ENCODE measurements around the gene DNALI1.

The DNALI1 gene

DNA sequence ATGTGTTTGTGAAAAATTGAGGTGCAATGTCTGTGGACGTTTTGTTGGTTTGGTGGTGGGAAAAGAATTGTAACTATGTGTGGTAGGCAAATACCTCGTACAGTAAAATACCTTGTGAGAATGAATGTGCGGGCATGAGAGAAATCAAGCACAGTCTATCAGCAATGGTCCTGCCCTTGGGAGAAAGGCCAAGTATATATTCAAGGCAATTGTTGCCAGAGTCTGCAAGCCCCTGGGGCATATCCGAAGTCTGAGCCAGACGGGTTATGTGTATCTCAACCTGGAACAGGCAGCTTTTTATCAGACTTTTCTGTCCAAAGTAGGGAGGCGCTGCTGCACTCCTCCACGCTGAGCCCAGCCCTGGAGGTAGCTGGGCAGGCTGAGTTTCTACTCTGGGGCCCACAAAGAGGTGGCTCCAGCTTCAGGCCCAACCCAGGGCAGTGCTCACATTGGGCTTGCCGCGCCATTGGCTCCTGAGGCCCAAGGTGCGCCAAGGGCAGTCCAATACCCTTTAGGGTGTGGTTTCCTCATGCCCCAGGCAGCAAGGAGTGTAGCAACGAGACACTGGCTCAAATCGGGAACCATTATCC, 48.4 kb downstream of the DNALI1 start:
- no peak for DNase-seq

- no peak for DNase-seq
Observed at GRCh38 chr1:37605806-37606474, 49.2 kb downstream of the DNALI1 start.

DNA sequence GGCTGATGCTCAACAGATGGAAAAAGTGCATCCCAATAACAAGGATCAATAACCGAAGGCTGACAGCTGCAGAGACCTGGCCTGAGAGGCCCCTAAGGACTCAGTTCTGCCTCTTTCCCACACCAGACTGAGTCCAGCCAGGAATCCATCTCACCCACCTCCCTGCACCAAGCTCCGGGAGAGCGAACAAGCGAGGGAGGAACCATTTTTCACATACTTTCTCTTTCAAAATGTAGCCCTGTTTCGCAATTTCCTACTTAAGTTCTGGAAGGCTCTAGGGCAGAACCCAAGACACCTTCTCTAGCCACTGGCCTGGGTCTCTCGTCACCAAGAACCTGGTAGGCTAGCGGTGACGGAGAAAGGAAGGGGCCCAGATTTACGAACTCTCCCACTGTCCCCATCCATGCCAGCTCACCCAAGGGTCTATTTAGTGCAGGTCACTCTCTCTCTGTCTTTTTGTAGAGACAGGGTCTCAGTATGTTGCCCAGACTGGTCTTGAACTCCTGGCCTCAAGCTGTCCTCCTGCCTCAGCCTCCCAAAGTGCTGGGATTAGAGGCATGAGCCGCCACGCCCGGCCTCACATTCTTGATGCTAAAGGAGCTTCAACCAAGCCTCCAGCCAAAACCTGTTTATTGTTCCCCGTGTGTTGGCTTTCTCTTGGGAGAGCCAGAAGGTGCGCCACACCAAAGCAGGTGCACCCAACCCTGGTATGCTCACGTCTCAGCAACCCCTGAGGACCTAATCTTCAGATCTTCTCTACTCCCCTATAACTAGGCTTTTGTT, 49.9 kb downstream of the DNALI1 start:
- peak; percentile 50 to 63 (median 57) for DNase-seq

- DNase-seq, result no peak
Observed at GRCh38 chr1:37609002-37609401, 52.3 kb downstream of the DNALI1 start.

DNA sequence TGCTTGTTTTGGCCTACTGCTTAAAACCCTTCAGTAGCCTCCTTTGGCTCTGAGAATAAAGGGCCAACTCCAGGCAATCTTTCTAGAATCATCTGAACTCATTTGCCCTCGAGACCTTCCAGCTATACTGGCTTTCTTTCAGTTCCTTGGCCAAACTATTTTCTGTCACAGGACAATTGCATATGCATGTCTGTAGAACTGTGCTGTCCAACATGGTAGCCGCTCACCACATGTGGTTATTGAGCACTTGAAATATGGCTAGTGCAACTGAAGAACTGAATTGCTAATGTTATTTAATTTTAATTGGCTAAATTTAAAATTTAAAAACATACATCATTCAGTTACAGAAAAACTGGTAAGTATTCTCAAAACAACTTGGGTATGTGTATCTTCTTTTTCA, 53.3 kb downstream of the DNALI1 start:
- no peak for DNase-seq

- no peak for DNase-seq
Observed at GRCh38 chr1:37612186-37612585, 55.4 kb downstream of the DNALI1 start.

DNA sequence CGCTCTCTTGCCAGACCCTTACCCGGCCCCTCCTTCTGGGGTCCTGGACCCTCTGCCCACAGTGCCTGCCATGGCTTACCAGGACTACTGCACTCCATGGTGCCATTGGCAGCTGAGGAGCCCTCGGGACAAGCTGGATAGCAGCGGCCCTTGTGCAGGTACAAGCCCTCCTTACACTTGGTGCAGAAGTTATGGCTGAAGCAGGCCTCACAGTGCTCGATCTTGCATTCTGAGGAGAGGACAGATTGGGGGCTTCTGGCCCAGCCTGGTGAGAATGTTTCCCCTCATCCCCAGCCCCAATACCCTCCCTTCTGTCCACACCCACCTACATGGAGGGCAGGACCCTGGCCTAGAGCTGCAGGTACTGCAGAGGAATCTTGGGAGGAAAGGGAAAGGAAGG, 57.4 kb downstream of the DNALI1 start:
- no peak for DNase-seq

- DNase-seq, result no peak
Observed at GRCh38 chr1:37616330-37616729, 59.6 kb downstream of the DNALI1 start.
